ENCODE results near the gene RGPD5.
"Not testable (repeated sequence)": the region's sequence is repeated elsewhere in the genome, so short reads cannot be mapped to it uniquely, and the experiment has no call there.

DNA sequence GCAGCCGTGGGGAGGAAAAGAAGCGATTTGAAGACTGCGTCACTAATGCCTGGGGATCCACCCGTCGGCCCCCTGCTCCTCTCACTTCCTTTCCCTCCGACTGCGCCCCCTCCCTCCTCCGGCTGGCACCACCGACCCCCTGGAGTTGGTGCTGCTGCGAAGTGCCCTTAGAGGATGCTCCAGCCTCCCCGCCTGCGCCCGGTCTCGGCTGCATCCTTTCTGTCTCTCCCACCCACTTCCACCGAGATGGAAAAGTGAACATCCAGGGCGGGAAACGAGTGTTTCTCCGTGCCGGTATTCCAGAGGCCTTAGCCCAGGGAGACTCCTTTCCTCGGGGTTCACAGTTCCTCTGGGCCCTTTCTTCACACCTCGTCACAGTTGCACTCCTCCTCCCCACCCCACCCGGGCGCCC, 33.1 kb upstream of the RGPD5 start:
- TF ChIP-seq, protein P1, sequence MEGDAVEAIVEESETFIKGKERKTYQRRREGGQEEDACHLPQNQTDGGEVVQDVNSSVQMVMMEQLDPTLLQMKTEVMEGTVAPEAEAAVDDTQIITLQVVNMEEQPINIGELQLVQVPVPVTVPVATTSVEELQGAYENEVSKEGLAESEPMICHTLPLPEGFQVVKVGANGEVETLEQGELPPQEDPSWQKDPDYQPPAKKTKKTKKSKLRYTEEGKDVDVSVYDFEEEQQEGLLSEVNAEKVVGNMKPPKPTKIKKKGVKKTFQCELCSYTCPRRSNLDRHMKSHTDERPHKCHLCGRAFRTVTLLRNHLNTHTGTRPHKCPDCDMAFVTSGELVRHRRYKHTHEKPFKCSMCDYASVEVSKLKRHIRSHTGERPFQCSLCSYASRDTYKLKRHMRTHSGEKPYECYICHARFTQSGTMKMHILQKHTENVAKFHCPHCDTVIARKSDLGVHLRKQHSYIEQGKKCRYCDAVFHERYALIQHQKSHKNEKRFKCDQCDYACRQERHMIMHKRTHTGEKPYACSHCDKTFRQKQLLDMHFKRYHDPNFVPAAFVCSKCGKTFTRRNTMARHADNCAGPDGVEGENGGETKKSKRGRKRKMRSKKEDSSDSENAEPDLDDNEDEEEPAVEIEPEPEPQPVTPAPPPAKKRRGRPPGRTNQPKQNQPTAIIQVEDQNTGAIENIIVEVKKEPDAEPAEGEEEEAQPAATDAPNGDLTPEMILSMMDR (conservative IDR thresholded peaks at IDR 0.05; ENCODE audit: low read depth in 2 of 2) = not testable (repeated sequence)
- TF ChIP-seq POLR2AphosphoS5 (IDR thresholded peaks at IDR 0.05; ENCODE audit: low read depth); EZH2phosphoT487 (IDR thresholded peaks at IDR 0.05; ENCODE audit: unreplicated experiment); EZH2 (IDR thresholded peaks at IDR 0.05; ENCODE audit: low read depth, unreplicated experiment); CREB1 (CRISPR knock-in tag; IDR thresholded peaks at IDR 0.05; ENCODE audit: low read depth); NANOG (IDR thresholded peaks at IDR 0.05; ENCODE audit: borderline replicate concordance); JUNB (IDR thresholded peaks at IDR 0.05; ENCODE audit: unreplicated experiment); ZNF331 (CRISPR knock-in tag; IDR thresholded peaks at IDR 0.05; ENCODE audit: low read depth); STAT1 (IDR thresholded peaks at IDR 0.05; ENCODE audit: unreplicated experiment): not testable (repeated sequence)
- TF ChIP-seq, protein P2, sequence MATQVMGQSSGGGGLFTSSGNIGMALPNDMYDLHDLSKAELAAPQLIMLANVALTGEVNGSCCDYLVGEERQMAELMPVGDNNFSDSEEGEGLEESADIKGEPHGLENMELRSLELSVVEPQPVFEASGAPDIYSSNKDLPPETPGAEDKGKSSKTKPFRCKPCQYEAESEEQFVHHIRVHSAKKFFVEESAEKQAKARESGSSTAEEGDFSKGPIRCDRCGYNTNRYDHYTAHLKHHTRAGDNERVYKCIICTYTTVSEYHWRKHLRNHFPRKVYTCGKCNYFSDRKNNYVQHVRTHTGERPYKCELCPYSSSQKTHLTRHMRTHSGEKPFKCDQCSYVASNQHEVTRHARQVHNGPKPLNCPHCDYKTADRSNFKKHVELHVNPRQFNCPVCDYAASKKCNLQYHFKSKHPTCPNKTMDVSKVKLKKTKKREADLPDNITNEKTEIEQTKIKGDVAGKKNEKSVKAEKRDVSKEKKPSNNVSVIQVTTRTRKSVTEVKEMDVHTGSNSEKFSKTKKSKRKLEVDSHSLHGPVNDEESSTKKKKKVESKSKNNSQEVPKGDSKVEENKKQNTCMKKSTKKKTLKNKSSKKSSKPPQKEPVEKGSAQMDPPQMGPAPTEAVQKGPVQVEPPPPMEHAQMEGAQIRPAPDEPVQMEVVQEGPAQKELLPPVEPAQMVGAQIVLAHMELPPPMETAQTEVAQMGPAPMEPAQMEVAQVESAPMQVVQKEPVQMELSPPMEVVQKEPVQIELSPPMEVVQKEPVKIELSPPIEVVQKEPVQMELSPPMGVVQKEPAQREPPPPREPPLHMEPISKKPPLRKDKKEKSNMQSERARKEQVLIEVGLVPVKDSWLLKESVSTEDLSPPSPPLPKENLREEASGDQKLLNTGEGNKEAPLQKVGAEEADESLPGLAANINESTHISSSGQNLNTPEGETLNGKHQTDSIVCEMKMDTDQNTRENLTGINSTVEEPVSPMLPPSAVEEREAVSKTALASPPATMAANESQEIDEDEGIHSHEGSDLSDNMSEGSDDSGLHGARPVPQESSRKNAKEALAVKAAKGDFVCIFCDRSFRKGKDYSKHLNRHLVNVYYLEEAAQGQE (IDR thresholded peaks at IDR 0.05; ENCODE audit: unreplicated experiment) = not testable (repeated sequence)
- TF ChIP-seq, protein P3, sequence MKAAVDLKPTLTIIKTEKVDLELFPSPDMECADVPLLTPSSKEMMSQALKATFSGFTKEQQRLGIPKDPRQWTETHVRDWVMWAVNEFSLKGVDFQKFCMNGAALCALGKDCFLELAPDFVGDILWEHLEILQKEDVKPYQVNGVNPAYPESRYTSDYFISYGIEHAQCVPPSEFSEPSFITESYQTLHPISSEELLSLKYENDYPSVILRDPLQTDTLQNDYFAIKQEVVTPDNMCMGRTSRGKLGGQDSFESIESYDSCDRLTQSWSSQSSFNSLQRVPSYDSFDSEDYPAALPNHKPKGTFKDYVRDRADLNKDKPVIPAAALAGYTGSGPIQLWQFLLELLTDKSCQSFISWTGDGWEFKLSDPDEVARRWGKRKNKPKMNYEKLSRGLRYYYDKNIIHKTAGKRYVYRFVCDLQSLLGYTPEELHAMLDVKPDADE (IDR thresholded peaks at IDR 0.05) = not testable (repeated sequence)
- TF ChIP-seq, protein P4, sequence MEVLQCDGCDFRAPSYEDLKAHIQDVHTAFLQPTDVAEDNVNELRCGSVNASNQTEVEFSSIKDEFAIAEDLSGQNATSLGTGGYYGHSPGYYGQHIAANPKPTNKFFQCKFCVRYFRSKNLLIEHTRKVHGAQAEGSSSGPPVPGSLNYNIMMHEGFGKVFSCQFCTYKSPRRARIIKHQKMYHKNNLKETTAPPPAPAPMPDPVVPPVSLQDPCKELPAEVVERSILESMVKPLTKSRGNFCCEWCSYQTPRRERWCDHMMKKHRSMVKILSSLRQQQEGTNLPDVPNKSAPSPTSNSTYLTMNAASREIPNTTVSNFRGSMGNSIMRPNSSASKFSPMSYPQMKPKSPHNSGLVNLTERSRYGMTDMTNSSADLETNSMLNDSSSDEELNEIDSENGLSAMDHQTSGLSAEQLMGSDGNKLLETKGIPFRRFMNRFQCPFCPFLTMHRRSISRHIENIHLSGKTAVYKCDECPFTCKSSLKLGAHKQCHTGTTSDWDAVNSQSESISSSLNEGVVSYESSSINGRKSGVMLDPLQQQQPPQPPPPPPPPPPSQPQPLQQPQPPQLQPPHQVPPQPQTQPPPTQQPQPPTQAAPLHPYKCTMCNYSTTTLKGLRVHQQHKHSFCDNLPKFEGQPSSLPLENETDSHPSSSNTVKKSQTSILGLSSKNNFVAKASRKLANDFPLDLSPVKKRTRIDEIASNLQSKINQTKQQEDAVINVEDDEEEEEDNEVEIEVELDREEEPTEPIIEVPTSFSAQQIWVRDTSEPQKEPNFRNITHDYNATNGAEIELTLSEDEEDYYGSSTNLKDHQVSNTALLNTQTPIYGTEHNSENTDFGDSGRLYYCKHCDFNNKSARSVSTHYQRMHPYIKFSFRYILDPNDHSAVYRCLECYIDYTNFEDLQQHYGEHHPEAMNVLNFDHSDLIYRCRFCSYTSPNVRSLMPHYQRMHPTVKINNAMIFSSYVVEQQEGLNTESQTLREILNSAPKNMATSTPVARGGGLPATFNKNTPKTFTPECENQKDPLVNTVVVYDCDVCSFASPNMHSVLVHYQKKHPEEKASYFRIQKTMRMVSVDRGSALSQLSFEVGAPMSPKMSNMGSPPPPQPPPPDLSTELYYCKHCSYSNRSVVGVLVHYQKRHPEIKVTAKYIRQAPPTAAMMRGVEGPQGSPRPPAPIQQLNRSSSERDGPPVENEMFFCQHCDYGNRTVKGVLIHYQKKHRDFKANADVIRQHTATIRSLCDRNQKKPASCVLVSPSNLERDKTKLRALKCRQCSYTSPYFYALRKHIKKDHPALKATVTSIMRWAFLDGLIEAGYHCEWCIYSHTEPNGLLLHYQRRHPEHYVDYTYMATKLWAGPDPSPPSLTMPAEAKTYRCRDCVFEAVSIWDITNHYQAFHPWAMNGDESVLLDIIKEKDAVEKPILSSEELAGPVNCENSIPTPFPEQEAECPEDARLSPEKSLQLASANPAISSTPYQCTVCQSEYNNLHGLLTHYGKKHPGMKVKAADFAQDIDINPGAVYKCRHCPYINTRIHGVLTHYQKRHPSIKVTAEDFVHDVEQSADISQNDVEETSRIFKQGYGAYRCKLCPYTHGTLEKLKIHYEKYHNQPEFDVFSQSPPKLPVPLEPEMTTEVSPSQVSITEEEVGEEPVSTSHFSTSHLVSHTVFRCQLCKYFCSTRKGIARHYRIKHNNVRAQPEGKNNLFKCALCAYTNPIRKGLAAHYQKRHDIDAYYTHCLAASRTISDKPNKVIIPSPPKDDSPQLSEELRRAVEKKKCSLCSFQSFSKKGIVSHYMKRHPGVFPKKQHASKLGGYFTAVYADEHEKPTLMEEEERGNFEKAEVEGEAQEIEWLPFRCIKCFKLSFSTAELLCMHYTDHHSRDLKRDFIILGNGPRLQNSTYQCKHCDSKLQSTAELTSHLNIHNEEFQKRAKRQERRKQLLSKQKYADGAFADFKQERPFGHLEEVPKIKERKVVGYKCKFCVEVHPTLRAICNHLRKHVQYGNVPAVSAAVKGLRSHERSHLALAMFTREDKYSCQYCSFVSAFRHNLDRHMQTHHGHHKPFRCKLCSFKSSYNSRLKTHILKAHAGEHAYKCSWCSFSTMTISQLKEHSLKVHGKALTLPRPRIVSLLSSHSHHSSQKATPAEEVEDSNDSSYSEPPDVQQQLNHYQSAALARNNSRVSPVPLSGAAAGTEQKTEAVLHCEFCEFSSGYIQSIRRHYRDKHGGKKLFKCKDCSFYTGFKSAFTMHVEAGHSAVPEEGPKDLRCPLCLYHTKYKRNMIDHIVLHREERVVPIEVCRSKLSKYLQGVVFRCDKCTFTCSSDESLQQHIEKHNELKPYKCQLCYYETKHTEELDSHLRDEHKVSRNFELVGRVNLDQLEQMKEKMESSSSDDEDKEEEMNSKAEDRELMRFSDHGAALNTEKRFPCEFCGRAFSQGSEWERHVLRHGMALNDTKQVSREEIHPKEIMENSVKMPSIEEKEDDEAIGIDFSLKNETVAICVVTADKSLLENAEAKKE (CRISPR knock-in tag; IDR thresholded peaks at IDR 0.05) = not testable (repeated sequence)

All from GM23338 (cell line).